Measurements from ENCODE around the gene MS4A7. TPM values are rescaled to one million over a fixed set of nuclear protein-coding genes. Genes with fewer than 3 reads are reported as not detected.

The MS4A7 gene
- total RNA-seq, 3 donors from 2014 or later = 39.0 to 105 (median 45.4) TPM

DNA sequence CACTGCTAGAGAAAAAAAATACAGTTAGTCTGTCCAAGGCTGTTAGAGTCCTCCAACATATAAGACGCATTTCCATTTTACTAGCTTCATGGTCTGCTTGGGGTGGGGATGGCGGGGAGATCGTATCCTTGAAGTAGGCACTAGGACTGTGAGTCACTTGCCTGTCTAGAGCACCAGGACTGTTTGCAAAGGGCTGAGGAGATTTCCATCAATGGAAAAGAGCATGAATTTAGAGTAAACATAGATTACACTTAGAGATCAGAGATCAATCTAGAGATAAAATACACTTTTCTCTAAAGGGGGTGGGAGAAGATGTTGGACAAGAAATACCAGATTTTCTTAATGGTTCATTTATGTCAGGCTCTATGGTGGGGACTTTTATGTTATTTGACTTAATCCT, 1.7 kb upstream of the MS4A7 start:
- no peaks in the 10 kb centered on the region for H3K36me3 ChIP-seq
- no peak for DNase-seq (ENCODE audit: low spot score in 2 of 2)
- no peaks in the 10 kb centered on the region for H3K9me3 ChIP-seq
- H3K27ac ChIP-seq = peak overlapping the region in 1 of 2 donors; percentile 59
- no peaks in the 10 kb centered on the region for H3K4me1 ChIP-seq
- intact Hi-C loops (cut with DNase I; ENCODE audit: low total_unique reads) = no loop called here
- H3K27me3 ChIP-seq = no peaks in the 10 kb centered on the region
- H3K4me3 ChIP-seq = no peak overlapping the region
- TF ChIP-seq CTCF (IDR thresholded peaks at IDR 0.05) = no peak
- no peak for TF ChIP-seq POLR2A (IDR thresholded peaks at IDR 0.05)
- no peak for TF ChIP-seq POLR2AphosphoS5 (IDR thresholded peaks at IDR 0.05)

GRCh38 chr11:60377401-60378136, 763 bp upstream of the MS4A7 start:
- DNase-seq (ENCODE audit: low spot score in 2 of 2) = peak in 1 of 2 donors; percentile 39
- H3K27me3 ChIP-seq = no peaks in the 10 kb centered on the region
- H3K36me3 ChIP-seq = no peaks in the 10 kb centered on the region
- H3K9me3 ChIP-seq = no peaks in the 10 kb centered on the region
- no peak overlapping the region for H3K4me3 ChIP-seq
- no peak overlapping the region for H3K27ac ChIP-seq
- TF ChIP-seq POLR2AphosphoS5 (IDR thresholded peaks at IDR 0.05) (peak in 1 of 3 donors; percentile 15), CTCF (IDR thresholded peaks at IDR 0.05) (no peak)
- H3K4me1 ChIP-seq = no peaks in the 10 kb centered on the region
- intact Hi-C loops (cut with DNase I; ENCODE audit: low total_unique reads) = loop anchor here (1.0 kb wide), 1 partner anchor 24 kb away; no protein-coding TSS in a partner anchor

GRCh38 chr11:60389279-60389910, 11.1 kb downstream of the MS4A7 start:
- TF ChIP-seq POLR2A (IDR thresholded peaks at IDR 0.05) (no peak), CTCF (IDR thresholded peaks at IDR 0.05) (no peak), POLR2AphosphoS5 (IDR thresholded peaks at IDR 0.05) (no peak)
- H3K9me3 ChIP-seq = no peaks in the 10 kb centered on the region
- H3K27me3 ChIP-seq = no peaks in the 10 kb centered on the region
- no peak overlapping the region for H3K4me3 ChIP-seq
- peak overlapping the region in 1 of 2 donors; percentile 25 for H3K27ac ChIP-seq
- no peaks in the 10 kb centered on the region for H3K36me3 ChIP-seq
- intact Hi-C loops (cut with DNase I; ENCODE audit: low total_unique reads) = no loop called here
- DNase-seq (ENCODE audit: low spot score in 2 of 2) = no peak
- no peaks in the 10 kb centered on the region for H3K4me1 ChIP-seq

DNA sequence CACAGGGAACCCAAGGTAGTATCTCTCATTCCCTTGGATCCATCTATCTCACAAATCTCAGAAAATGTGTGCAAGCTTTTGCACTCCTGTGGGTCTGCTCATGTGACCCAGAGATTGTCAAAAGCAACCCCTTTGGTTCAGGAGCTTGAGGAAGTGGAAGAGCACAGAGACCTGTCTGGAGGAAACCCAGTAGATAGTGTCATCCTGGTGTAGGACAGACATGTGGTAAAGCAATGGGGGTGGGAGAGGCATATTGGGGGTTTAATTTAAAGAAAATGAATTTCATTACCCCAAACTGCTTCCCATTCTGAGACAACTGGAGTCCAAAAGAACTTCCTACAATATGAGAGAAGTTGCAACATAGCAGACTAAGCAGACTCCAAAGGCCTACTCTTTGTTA, 12.1 kb downstream of the MS4A7 start:
- Histone ChIP-seq H3K4me1 (no peaks in the 10 kb centered on the region), H3K27ac (no peak overlapping the region), H3K36me3 (no peaks in the 10 kb centered on the region), H3K27me3 (no peaks in the 10 kb centered on the region), H3K4me3 (no peak overlapping the region), H3K9me3 (no peaks in the 10 kb centered on the region)
- no peak for DNase-seq (ENCODE audit: low spot score in 2 of 2)
- intact Hi-C loops (cut with DNase I; ENCODE audit: low total_unique reads) = no loop called here
- TF ChIP-seq CTCF (IDR thresholded peaks at IDR 0.05) = no peak
- TF ChIP-seq POLR2AphosphoS5 (IDR thresholded peaks at IDR 0.05) = no peak
- no peak for TF ChIP-seq POLR2A (IDR thresholded peaks at IDR 0.05)

DNA sequence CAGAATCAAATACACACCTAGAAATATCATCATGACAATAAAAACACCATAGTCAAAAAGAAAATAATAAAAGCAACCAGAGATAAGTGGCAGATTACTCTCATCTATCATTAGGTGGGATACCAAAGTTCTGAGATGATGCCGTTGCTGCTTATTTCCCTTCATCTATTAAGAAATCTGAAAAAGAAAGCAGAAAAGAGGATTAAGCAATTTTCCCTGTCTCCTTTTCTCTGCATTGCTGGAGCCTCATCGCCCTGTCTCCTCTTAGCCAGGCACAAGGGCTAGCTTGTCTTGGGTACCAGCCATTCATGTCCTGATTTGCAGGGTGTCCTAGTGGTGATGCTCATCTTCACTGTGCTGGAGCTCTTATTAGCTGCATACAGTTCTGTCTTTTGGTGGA, 14.0 kb downstream of the MS4A7 start:
- Histone ChIP-seq H3K27me3 (no peaks in the 10 kb centered on the region), H3K36me3 (no peaks in the 10 kb centered on the region), H3K27ac (no peak overlapping the region), H3K4me3 (no peak overlapping the region), H3K4me1 (no peaks in the 10 kb centered on the region), H3K9me3 (no peaks in the 10 kb centered on the region)
- no peak for DNase-seq (ENCODE audit: low spot score in 2 of 2)
- intact Hi-C loops (cut with DNase I; ENCODE audit: low total_unique reads) = no loop called here
- TF ChIP-seq CTCF (IDR thresholded peaks at IDR 0.05) (no peak), POLR2A (IDR thresholded peaks at IDR 0.05) (no peak), POLR2AphosphoS5 (IDR thresholded peaks at IDR 0.05) (no peak)

Data from breast epithelium (tissue), 4 donors.